K562 (cell line): Measurements from ENCODE around the gene SP2. TPM values are rescaled to one million over a fixed set of nuclear protein-coding genes. Genes with fewer than 3 reads are reported as not detected.

Experiments
- E2F5 ChIP-seq: sonication (generic); formaldehyde crosslinking; IDR thresholded peaks from 2 replicates; pipeline ENCODE4 v1.8.0; 2022; ENCODE audit warnings: mild to moderate bottlenecking, missing genetic modification reagents
- ELK3 ChIP-seq: fragments of 450-650 bp; formaldehyde crosslinking; IDR thresholded peaks from 2 replicates; pipeline ENCODE4 v1.4.0; 2020; ENCODE audit warnings: mild to moderate bottlenecking
- NBN ChIP-seq: fragments of 450-650 bp; IDR thresholded peaks from 2 replicates; pipeline ENCODE4 v1.6.1; 2016; ENCODE audit warnings: low read depth, mild to moderate bottlenecking
- NFRKB ChIP-seq: fragments of 450-650 bp; IDR thresholded peaks from 2 replicates; pipeline ENCODE4 v1.6.1; 2016; ENCODE audit warnings: low read depth
- NFXL1 ChIP-seq: fragments of 450-650 bp; formaldehyde crosslinking; IDR thresholded peaks from 2 replicates; pipeline ENCODE4 v1.4.0; 2021; ENCODE audit warnings: mild to moderate bottlenecking
- NR0B1 ChIP-seq: fragments of 450-650 bp; IDR thresholded peaks from one replicate; pipeline ENCODE4 v1.6.1; 2018; ENCODE audit warnings: mild to moderate bottlenecking, moderate library complexity; ENCODE audit not compliant: partially characterized antibody
- RB1 ChIP-seq: fragments of 450-650 bp; IDR thresholded peaks from 2 replicates; pipeline ENCODE4 v1.6.1; 2017; ENCODE audit warnings: low read depth, mild to moderate bottlenecking
- RNF2 ChIP-seq: sonication (generic); IDR thresholded peaks from 2 replicates; pipeline ENCODE4 v1.6.1; 2016
- SMAD4 ChIP-seq: fragments of 250-450 bp; sonication (Bioruptor Pico); conservative IDR thresholded peaks from 2 replicates; pipeline ENCODE4 v1.8.0; 2021; ENCODE audit warnings: inconsistent platforms, mild to moderate bottlenecking, moderate library complexity
- SMARCC2 ChIP-seq: fragments of 450-650 bp; IDR thresholded peaks from 2 replicates; pipeline ENCODE4 v1.6.1; 2017; ENCODE audit warnings: antibody characterized with exemption, moderate library complexity, mild to moderate bottlenecking, low read depth
- TEAD4 ChIP-seq, 2 experiments: sonication (generic) in 1 of 2; formaldehyde crosslinking in 1 of 2; IDR thresholded peaks; 2 replicates each; pipeline versions ENCODE4 v1.6.1 to v1.8.0; 2012 to 2022; ENCODE audit warnings: borderline replicate concordance in 1 of 2, inconsistent platforms in 1 of 2, low read length in 1 of 2, mild to moderate bottlenecking in 1 of 2, missing genetic modification reagents in 1 of 2
- ZBTB12 ChIP-seq: fragments of 250-450 bp; sonication (Bioruptor Pico); IDR thresholded peaks from 2 replicates; pipeline ENCODE4 v1.4.0; 2020
- ZNF280B ChIP-seq: fragments of 250-450 bp; sonication (Bioruptor Pico); IDR thresholded peaks from 2 replicates; pipeline ENCODE4 v1.5.1; 2021; ENCODE audit warnings: mild to moderate bottlenecking
- polyA plus RNA-seq, 8 experiments: library from polyadenylated mRNA; depleted of rRNA in 4 of 8; stranded (reverse) in 5 of 8; unstranded in 3 of 8; fragments of >200 nt; fragmentation: Nextera tagmentation in 2 of 8; fragmentation: Illumina TruSeq in 1 of 8; extraction: Ambion mirVana in 2 of 8; extraction: Trizol in 1 of 8; gene quantifications; 2 replicates each; pipeline versions ENCODE4 v1.2.1 to v1.2.3, GENCODE V29; 2011 to 2014; ENCODE audit warnings: inconsistent platforms in 1 of 8, missing spikeins in 1 of 8
- total RNA-seq, 7 experiments: library from RNA; depleted of rRNA in 6 of 7; stranded (reverse); fragments of >200 nt in 6 of 7; fragmentation: Illumina TruSeq in 2 of 7; extraction: Trizol in 2 of 7; gene quantifications; 2 replicates each; pipeline versions ENCODE4 v1.2.1 to v1.2.3, GENCODE V29; 2011 to 2021; ENCODE audit warnings: low replicate concordance in 1 of 7

SP2 gene
- total and polyA plus RNA-seq, 9 of the 15 experiments (the other 6 are each of a cell fraction or from before 2014, with no cell fraction given): 0.77 to 22.3 (median 2.3) TPM

GRCh38 chr17:47866941-47867340 is 29.1 kb upstream of the SP2 start (continued):
- no peak for TF ChIP-seq NR0B1
- peak; percentile 99 for TF ChIP-seq SMAD4 (CRISPR knock-in tag)
- TF ChIP-seq E2F5 (CRISPR knock-in tag): no peak
- peak; percentile 99 for TF ChIP-seq TEAD4 (IDR thresholded peaks at IDR 0.05; ENCODE audit: low read length)
- no peak for TF ChIP-seq TEAD4 (CRISPR knock-in tag; IDR thresholded peaks at IDR 0.05; ENCODE audit: borderline replicate concordance)
- TF ChIP-seq RNF2: peak; percentile 91
- no peak for TF ChIP-seq ZNF280B (CRISPR knock-in tag)
- TF ChIP-seq NFXL1 (CRISPR knock-in tag): no peak
- TF ChIP-seq ZBTB12 (CRISPR knock-in tag): peak; percentile 98
- TF ChIP-seq NFRKB: 0 out of 2 replicates have a peak, but pooled peaks have one; percentile 46
- TF ChIP-seq RB1: peak; percentile 82
- TF ChIP-seq ELK3 (CRISPR knock-in tag): no peak
- TF ChIP-seq SMARCC2: peak; percentile 98
- TF ChIP-seq NBN: peak; percentile 99
